Mesenchymal stem cell (in vitro differentiated cells and primary cell): ENCODE measurements around the gene TPRA1.

Experiments used
- DNase-seq: peaks from one replicate; pipeline ENCODE4 v3.0.0-alpha.2; 2013
- H2AFZ ChIP-seq: one replicate; pipeline ENCODE4 v1.6.1; 2013; ENCODE audit warnings: low read depth, mild to moderate bottlenecking, control low read depth, inconsistent platforms, low read length, moderate library complexity
- H2AK5ac ChIP-seq: 2 replicates; pipeline ENCODE4 v1.6.1; 2013; ENCODE audit warnings: low read length, moderate library complexity, mild to moderate bottlenecking, inconsistent platforms; ENCODE audit not compliant: severe bottlenecking
- H2BK120ac ChIP-seq: one replicate; pipeline ENCODE4 v1.6.1; 2013; ENCODE audit warnings: low read depth, mild to moderate bottlenecking, inconsistent platforms, low read length, moderate library complexity
- H2BK12ac ChIP-seq, 2 experiments: one replicate each; pipeline ENCODE4 v1.6.1; 2013; ENCODE audit warnings: inconsistent platforms in 2 of 2, low read length in 2 of 2, mild to moderate bottlenecking in 2 of 2, moderate library complexity in 2 of 2, control low read depth in 1 of 2
- H2BK15ac ChIP-seq: one replicate; pipeline ENCODE4 v1.6.1; 2013; ENCODE audit warnings: mild to moderate bottlenecking, low read depth, inconsistent platforms; ENCODE audit not compliant: poor library complexity, severe bottlenecking
- H2BK5ac ChIP-seq: 2 replicates; pipeline ENCODE4 v1.6.1; 2013; ENCODE audit warnings: low read depth, mild to moderate bottlenecking, low read length, control low read depth, inconsistent platforms; ENCODE audit not compliant: poor library complexity, severe bottlenecking
- H3K14ac ChIP-seq, 2 experiments: one replicate each; pipeline ENCODE4 v1.6.1; 2013; ENCODE audit warnings: inconsistent platforms in 2 of 2, low read length in 2 of 2, control low read depth in 1 of 2, mild to moderate bottlenecking in 1 of 2, moderate library complexity in 1 of 2
- H3K18ac ChIP-seq, 2 experiments: one replicate each; pipeline ENCODE4 v1.6.1; 2013; ENCODE audit warnings: inconsistent platforms in 2 of 2, low read length in 2 of 2, control low read depth in 1 of 2, low read depth in 1 of 2, mild to moderate bottlenecking in 1 of 2
- H3K23ac ChIP-seq, 2 experiments: one replicate each; pipeline ENCODE4 v1.6.1; 2013; ENCODE audit warnings: inconsistent platforms in 2 of 2, low read length in 2 of 2, mild to moderate bottlenecking in 2 of 2, moderate library complexity in 2 of 2, control low read depth in 1 of 2
- H3K27ac ChIP-seq: 2 replicates; pipeline ENCODE4 v1.5.1; 2013; ENCODE audit warnings: mild to moderate bottlenecking, moderate library complexity, low read length, control low read depth, inconsistent platforms; ENCODE audit not compliant: poor library complexity, severe bottlenecking
- H3K27me3 ChIP-seq, 2 experiments: 2 replicates each; pipeline versions ENCODE4 v1.6.1 to v1.7.0; 2013; ENCODE audit warnings: low read length in 2 of 2, mild to moderate bottlenecking in 2 of 2, moderate library complexity in 2 of 2, control low read depth in 1 of 2, inconsistent platforms in 1 of 2; ENCODE audit not compliant: control insufficient read depth in 1 of 2, insufficient read depth in 1 of 2
- H3K36me3 ChIP-seq, 2 experiments: 2 replicates each; pipeline versions ENCODE4 v1.6.1 to v1.7.0; 2013; ENCODE audit warnings: low read length in 2 of 2, control low read depth in 1 of 2, inconsistent platforms in 1 of 2, low read depth in 1 of 2, mild to moderate bottlenecking in 1 of 2; ENCODE audit not compliant: insufficient read depth in 2 of 2, control insufficient read depth in 1 of 2
- H3K4ac ChIP-seq, 2 experiments: one replicate each; pipeline ENCODE4 v1.6.1; 2013; ENCODE audit warnings: inconsistent platforms in 2 of 2, low read length in 2 of 2, mild to moderate bottlenecking in 2 of 2, moderate library complexity in 2 of 2, control low read depth in 1 of 2, low read depth in 1 of 2
- H3K4me1 ChIP-seq: 2 replicates; pipeline ENCODE4 v1.6.1; 2013; ENCODE audit warnings: low read depth, low read length, control low read depth; ENCODE audit not compliant: control insufficient read depth, insufficient read depth
- H3K4me2 ChIP-seq: 2 replicates; pipeline ENCODE4 v1.6.1; 2013; ENCODE audit warnings: low read length, mild to moderate bottlenecking, inconsistent platforms; ENCODE audit not compliant: poor library complexity, severe bottlenecking
- H3K4me3 ChIP-seq, 2 experiments: 2 replicates each; pipeline versions ENCODE4 v1.5.1 to v1.7.0; 2013; ENCODE audit warnings: low read length in 2 of 2, mild to moderate bottlenecking in 2 of 2, control low read depth in 1 of 2, low read depth in 1 of 2; ENCODE audit not compliant: insufficient read depth in 1 of 2
- H3K79me1 ChIP-seq: replicated peaks from 2 replicates; pipeline ENCODE4 v1.6.1; 2013; ENCODE audit warnings: mild to moderate bottlenecking, control low read depth, low read length, inconsistent platforms; ENCODE audit not compliant: poor library complexity, severe bottlenecking
- H3K9ac ChIP-seq: 2 replicates; pipeline ENCODE4 v1.7.0; 2013; ENCODE audit warnings: mild to moderate bottlenecking, low read length, moderate library complexity
- H3K9me3 ChIP-seq: 2 replicates; pipeline ENCODE4 v1.7.0; 2013; ENCODE audit warnings: mild to moderate bottlenecking, low read length; ENCODE audit not compliant: control insufficient read depth
- H4K8ac ChIP-seq: one replicate; pipeline ENCODE4 v1.6.1; 2013; ENCODE audit warnings: inconsistent platforms, mild to moderate bottlenecking, low read length, moderate library complexity
- H4K91ac ChIP-seq: one replicate; pipeline ENCODE4 v1.6.1; 2013; ENCODE audit warnings: mild to moderate bottlenecking, low read length, inconsistent platforms
- WGBS: methylation state at CpG from one replicate; pipeline ENCODE4 v1.1.7; 2013; ENCODE audit warnings: mixed read lengths; 5-methylcytosine and 5-hydroxymethylcytosine counted together

The TPRA1 gene

DNA sequence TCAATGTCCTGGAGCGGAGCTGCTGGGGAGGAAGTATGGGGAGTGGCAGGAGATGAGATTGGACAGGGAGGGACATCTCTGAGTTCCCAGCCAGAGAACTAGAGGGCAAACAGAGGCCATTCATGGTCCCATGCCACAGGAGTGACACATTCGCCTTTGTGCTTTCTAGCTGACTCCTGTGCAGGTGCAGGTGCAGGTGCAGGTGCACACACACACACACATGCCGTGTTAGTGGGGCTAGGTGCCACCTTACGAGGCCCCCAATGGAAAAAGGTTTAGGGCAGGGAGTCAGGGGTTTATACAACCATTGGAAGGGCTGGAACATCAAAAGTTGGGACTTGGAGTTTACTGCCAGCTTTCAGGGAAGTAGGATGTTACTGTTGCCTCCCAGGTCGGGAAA is 52.0 kb downstream of the TPRA1 start:
- no peak overlapping the region for H3K4me3 ChIP-seq
- no peak overlapping the region for H3K9ac ChIP-seq
- no peak overlapping the region for H2AK5ac ChIP-seq
- H4K91ac ChIP-seq, result no peak overlapping the region
- no peak overlapping the region for H2AFZ ChIP-seq
- no peaks in the 10 kb centered on the region for H3K36me3 ChIP-seq
- no peak overlapping the region for H4K8ac ChIP-seq
- H3K27me3 ChIP-seq, result peaks cover 42 to 66% of the 10 kb centered on the region in 2 experiments
- no peak overlapping the region for H3K4ac ChIP-seq
- no peak overlapping the region for H3K27ac ChIP-seq
- no peak overlapping the region for H2BK120ac ChIP-seq
- no peak overlapping the region for H2BK15ac ChIP-seq
- H3K79me1 ChIP-seq, result no peaks in the 10 kb centered on the region
- H3K23ac ChIP-seq, result no peak overlapping the region
- no peak overlapping the region for H3K14ac ChIP-seq
- H3K18ac ChIP-seq, result no peak overlapping the region
- WGBS, result 78% methylated on average over 5 of the region's 5 CpGs
- H3K4me2 ChIP-seq, result no peak overlapping the region
- DNase-seq, result no peak
- H2BK12ac ChIP-seq, result no peak overlapping the region
- H3K9me3 ChIP-seq, result no peaks in the 10 kb centered on the region
- H3K4me1 ChIP-seq, result peaks cover 2% of the 10 kb centered on the region
- H2BK5ac ChIP-seq, result no peak overlapping the region

GRCh38 chr3:127536830-127537812 is 53.4 kb downstream of the TPRA1 start:
- Histone ChIP-seq H4K91ac (no peak overlapping the region), H3K18ac (no peak overlapping the region), H2BK15ac (no peak overlapping the region), H3K23ac (no peak overlapping the region), H2AK5ac (no peak overlapping the region), H3K36me3 (no peaks in the 10 kb centered on the region), H3K79me1 (no peaks in the 10 kb centered on the region), H2AFZ (no peak overlapping the region), H3K4me2 (no peak overlapping the region), H2BK5ac (no peak overlapping the region), H3K4me1 (peaks cover 2% of the 10 kb centered on the region), H2BK12ac (no peak overlapping the region), H3K27me3 (peaks cover 41 to 58% of the 10 kb centered on the region in 2 experiments), H2BK120ac (no peak overlapping the region), H3K9ac (no peak overlapping the region), H4K8ac (no peak overlapping the region), H3K9me3 (no peaks in the 10 kb centered on the region), H3K4me3 (no peak overlapping the region), H3K4ac (no peak overlapping the region), H3K27ac (no peak overlapping the region), H3K14ac (no peak overlapping the region)
- DNase-seq, result no peak
- WGBS, result 86% methylated on average over 20 of the region's 22 CpGs

- H3K9me3 ChIP-seq, result no peaks in the 10 kb centered on the region
- H2AK5ac ChIP-seq, result no peak overlapping the region
- H3K14ac ChIP-seq, result no peak overlapping the region
- H3K79me1 ChIP-seq, result no peaks in the 10 kb centered on the region
- WGBS, result 87% methylated on average over 15 of the region's 18 CpGs
- no peak overlapping the region for H3K4me2 ChIP-seq
- no peak overlapping the region for H3K9ac ChIP-seq
- H3K18ac ChIP-seq, result no peak overlapping the region
- H2AFZ ChIP-seq, result no peak overlapping the region
- no peak overlapping the region for H2BK12ac ChIP-seq
- H4K91ac ChIP-seq, result no peak overlapping the region
- H3K27ac ChIP-seq, result no peak overlapping the region
- peaks cover 2% of the 10 kb centered on the region for H3K4me1 ChIP-seq
- no peaks in the 10 kb centered on the region for H3K36me3 ChIP-seq
- DNase-seq, result no peak
- peaks cover 32 to 50% of the 10 kb centered on the region in 2 experiments for H3K27me3 ChIP-seq
- H3K4ac ChIP-seq, result no peak overlapping the region
- no peak overlapping the region for H2BK15ac ChIP-seq
- no peak overlapping the region for H2BK5ac ChIP-seq
- H3K23ac ChIP-seq, result no peak overlapping the region
- H2BK120ac ChIP-seq, result no peak overlapping the region
- no peak overlapping the region for H3K4me3 ChIP-seq
- no peak overlapping the region for H4K8ac ChIP-seq
Measured at GRCh38 chr3:127535901-127536829, 54.4 kb downstream of the TPRA1 start.
